ENCODE data around the gene TBC1D24. TPM values are rescaled to one million over a fixed set of nuclear protein-coding genes. Genes with fewer than 3 reads are reported as not detected.
"Not testable (repeated sequence)": the region's sequence is repeated elsewhere in the genome, so short reads cannot be mapped to it uniquely, and the experiment has no call there.

Gene TBC1D24
- total RNA-seq, 1 donor from 2014 or later, result 8.3 TPM

- peak; percentile 97 for DNase-seq (ENCODE audit: low spot score)
- intact Hi-C loops (cut with DNase I), result loop anchor here (10.0 kb wide), 1 partner anchor 57 kb away; no protein-coding TSS in a partner anchor
Measured at GRCh38 chr16:2537451-2538379, 62.8 kb downstream of the TBC1D24 start, which contains the start of gene PDPK1. TSS of gene PDPK1 (plus strand) at chr16:2538021. CDS start at chr16:2538113, 92 bp downstream.

- not testable (repeated sequence) for DNase-seq (ENCODE audit: low spot score)
- intact Hi-C loops (cut with DNase I), result loop anchor here (10.0 kb wide), 1 partner anchor 55 kb away; no protein-coding TSS in a partner anchor
Measured at GRCh38 chr16:2539192-2539844, 64.4 kb downstream of the TBC1D24 start.

- not testable (repeated sequence) for DNase-seq (ENCODE audit: low spot score)
- intact Hi-C loops (cut with DNase I), result loop anchor here (10.0 kb wide), 1 partner anchor 55 kb away; no protein-coding TSS in a partner anchor
Measured at GRCh38 chr16:2539845-2540458, 65.0 kb downstream of the TBC1D24 start.

GRCh38 chr16:2540912-2541311 is 66.0 kb downstream of the TBC1D24 start:
- intact Hi-C loops (cut with DNase I); DNase-seq (ENCODE audit: low spot score): not testable (repeated sequence)

GRCh38 chr16:2541409-2541808 is 66.5 kb downstream of the TBC1D24 start:
- intact Hi-C loops (cut with DNase I); DNase-seq (ENCODE audit: low spot score): not testable (repeated sequence)

- DNase-seq (ENCODE audit: low spot score); intact Hi-C loops (cut with DNase I): not testable (repeated sequence)
Measured at GRCh38 chr16:2543771-2544170, 68.8 kb downstream of the TBC1D24 start.

GRCh38 chr16:2550283-2550878 is 75.5 kb downstream of the TBC1D24 start:
- intact Hi-C loops (cut with DNase I); DNase-seq (ENCODE audit: low spot score): not testable (repeated sequence)

- intact Hi-C loops (cut with DNase I); DNase-seq (ENCODE audit: low spot score): not testable (repeated sequence)
Measured at GRCh38 chr16:2551420-2551889, 76.5 kb downstream of the TBC1D24 start.

- DNase-seq (ENCODE audit: low spot score); intact Hi-C loops (cut with DNase I): not testable (repeated sequence)
Measured at GRCh38 chr16:2554709-2555425, 79.9 kb downstream of the TBC1D24 start.

Small RNAs within 50 kb of the gene (microRNA-seq; reads per million reads assigned to microRNA genes)
- gene MIR3178 (not detected), gene MIR6767 (not detected), gene MIR6768 (not detected)

Other genes starting within 250 kb of the TBC1D24 start
- gene DNASE1L2, start 238.7 kb upstream of the TBC1D24 start, total RNA-seq, result 0.57 TPM
- 139 TPM for gene ECI1, start 223.5 kb upstream of the TBC1D24 start, total RNA-seq
- 106 TPM for gene RNPS1, start 207.0 kb upstream of the TBC1D24 start, total RNA-seq
- 13.6 TPM for gene ABCA3, start 134.4 kb upstream of the TBC1D24 start, total RNA-seq
- 0.86 TPM for gene CCNF, start 45.7 kb upstream of the TBC1D24 start, total RNA-seq
- 0.51 TPM for gene TEDC2, start 15.0 kb upstream of the TBC1D24 start, total RNA-seq
- gene NTN3, start 3.8 kb upstream of the TBC1D24 start, total RNA-seq, result 0.30 TPM
- gene ATP6V0C, start 38.8 kb downstream of the TBC1D24 start, total RNA-seq, result 137 TPM
- gene AMDHD2, start 45.2 kb downstream of the TBC1D24 start, total RNA-seq, result 12.4 TPM
- not detected for gene CEMP1, start 56.3 kb downstream of the TBC1D24 start, total RNA-seq
- 41.0 TPM for gene PDPK1, start 62.9 kb downstream of the TBC1D24 start, total RNA-seq
- 13.9 TPM for gene KCTD5, start 207.4 kb downstream of the TBC1D24 start, total RNA-seq
- 0.40 TPM for gene PRSS27, start 245.1 kb downstream of the TBC1D24 start, total RNA-seq

Data from cardiac septum (tissue), 1 donor.